SK-N-SH treated with all-trans-retinoic acid at 6 μM for 48 hours (cell line): ENCODE data around the gene ALOX15B.

ENCODE experiments used
- ATAC-seq: fragments of 200-7000 bp; cut with Tn5 transposase; 3 replicates; pipeline ENCODE4 v1.9.1; 2020; ENCODE audit warnings: mild to moderate bottlenecking, moderate library complexity
- ARNTL ChIP-seq: fragments of 450-650 bp; formaldehyde crosslinking; IDR thresholded peaks from 2 replicates; pipeline ENCODE4 v1.5.0; 2020; ENCODE audit warnings: low read depth, mild to moderate bottlenecking, moderate library complexity, borderline replicate concordance
- BACH2 ChIP-seq: fragments of 250-450 bp; sonication (Bioruptor Pico); IDR thresholded peaks from 2 replicates; pipeline ENCODE4 v1.9.0; 2021; ENCODE audit warnings: mild to moderate bottlenecking, borderline replicate concordance
- CSDC2 ChIP-seq: fragments of 250-450 bp; sonication (Bioruptor Pico); IDR thresholded peaks from 2 replicates; pipeline ENCODE4 v1.5.0; 2020; ENCODE audit warnings: mild to moderate bottlenecking, moderate library complexity
- ESRRG ChIP-seq: fragments of 250-450 bp; sonication (Bioruptor Pico); IDR thresholded peaks from 2 replicates; pipeline ENCODE4 v1.6.1; 2021; ENCODE audit warnings: mild to moderate bottlenecking
- GLIS3 ChIP-seq: fragments of 250-450 bp; sonication (Bioruptor Pico); IDR thresholded peaks from 2 replicates; pipeline ENCODE4 v1.5.0; 2020; ENCODE audit warnings: mild to moderate bottlenecking, moderate library complexity
- ISL1 ChIP-seq: fragments of 250-450 bp; sonication (Bioruptor Pico); IDR thresholded peaks from 2 replicates; pipeline ENCODE4 v2.1.2; 2022; ENCODE audit warnings: mild to moderate bottlenecking, moderate library complexity
- OSR1 ChIP-seq: fragments of 250-450 bp; sonication (Bioruptor Pico); IDR thresholded peaks from 2 replicates; pipeline ENCODE4 v1.8.0; 2022; ENCODE audit warnings: moderate library complexity, mild to moderate bottlenecking, inconsistent platforms
- PPARA ChIP-seq: fragments of 250-450 bp; sonication (Bioruptor Pico); IDR thresholded peaks from 2 replicates; pipeline ENCODE4 v1.5.0; 2020; ENCODE audit warnings: mild to moderate bottlenecking, borderline replicate concordance
- RARB ChIP-seq: fragments of 250-450 bp; sonication (Bioruptor Pico); IDR thresholded peaks from 2 replicates; pipeline ENCODE4 v1.8.0; 2021; ENCODE audit warnings: mild to moderate bottlenecking, moderate library complexity
- TOX ChIP-seq: fragments of 250-450 bp; sonication (Bioruptor Pico); IDR thresholded peaks from 2 replicates; pipeline ENCODE4 v1.8.0; 2021; ENCODE audit warnings: mild to moderate bottlenecking, moderate library complexity, borderline replicate concordance
- ZC3H10 ChIP-seq: fragments of 250-450 bp; sonication (Bioruptor Pico); IDR thresholded peaks from 2 replicates; pipeline ENCODE4 v1.5.1; 2021; ENCODE audit warnings: mild to moderate bottlenecking, moderate library complexity
- ZFP3 ChIP-seq: fragments of 250-450 bp; sonication (Bioruptor Pico); IDR thresholded peaks from 2 replicates; pipeline ENCODE4 v1.5.0; 2020; ENCODE audit warnings: mild to moderate bottlenecking, moderate library complexity
- ZFP30 ChIP-seq: fragments of 450-650 bp; formaldehyde crosslinking; IDR thresholded peaks from 2 replicates; pipeline ENCODE4 v1.5.0; 2022; ENCODE audit warnings: mild to moderate bottlenecking, moderate library complexity
- ZNF565 ChIP-seq: fragments of 450-650 bp; formaldehyde crosslinking; conservative IDR thresholded peaks from 2 replicates; pipeline ENCODE4 v1.5.0; 2020; ENCODE audit warnings: low read depth, mild to moderate bottlenecking, moderate library complexity
- ZNF70 ChIP-seq: fragments of 450-650 bp; formaldehyde crosslinking; IDR thresholded peaks from 2 replicates; pipeline ENCODE4 v1.5.0; 2020; ENCODE audit warnings: mild to moderate bottlenecking, moderate library complexity
- ZNF8 ChIP-seq: fragments of 450-650 bp; formaldehyde crosslinking; IDR thresholded peaks from 2 replicates; pipeline ENCODE4 v1.5.0; 2020; ENCODE audit warnings: mild to moderate bottlenecking, moderate library complexity
- TF ChIP-seq, protein P1 (sequence below): fragments of 250-450 bp; sonication (Bioruptor Pico); IDR thresholded peaks from 2 replicates; pipeline ENCODE4 v1.5.1; 2020; ENCODE audit warnings: low read depth, mild to moderate bottlenecking, moderate library complexity
- TF ChIP-seq, protein P2 (sequence below): fragments of 250-450 bp; sonication (Bioruptor Pico); IDR thresholded peaks from 2 replicates; pipeline ENCODE4 v1.8.0; 2020; ENCODE audit warnings: mild to moderate bottlenecking, moderate library complexity, borderline replicate concordance
- TF ChIP-seq, protein P3 (sequence below): fragments of 250-450 bp; sonication (Bioruptor Pico); IDR thresholded peaks from 2 replicates; pipeline ENCODE4 v1.5.1; 2021; ENCODE audit warnings: mild to moderate bottlenecking, moderate library complexity
- TF ChIP-seq, protein P4 (sequence below): fragments of 250-450 bp; sonication (Bioruptor Pico); IDR thresholded peaks from 2 replicates; pipeline ENCODE4 v1.5.0; 2020; ENCODE audit warnings: mild to moderate bottlenecking, moderate library complexity

The ALOX15B gene

DNA sequence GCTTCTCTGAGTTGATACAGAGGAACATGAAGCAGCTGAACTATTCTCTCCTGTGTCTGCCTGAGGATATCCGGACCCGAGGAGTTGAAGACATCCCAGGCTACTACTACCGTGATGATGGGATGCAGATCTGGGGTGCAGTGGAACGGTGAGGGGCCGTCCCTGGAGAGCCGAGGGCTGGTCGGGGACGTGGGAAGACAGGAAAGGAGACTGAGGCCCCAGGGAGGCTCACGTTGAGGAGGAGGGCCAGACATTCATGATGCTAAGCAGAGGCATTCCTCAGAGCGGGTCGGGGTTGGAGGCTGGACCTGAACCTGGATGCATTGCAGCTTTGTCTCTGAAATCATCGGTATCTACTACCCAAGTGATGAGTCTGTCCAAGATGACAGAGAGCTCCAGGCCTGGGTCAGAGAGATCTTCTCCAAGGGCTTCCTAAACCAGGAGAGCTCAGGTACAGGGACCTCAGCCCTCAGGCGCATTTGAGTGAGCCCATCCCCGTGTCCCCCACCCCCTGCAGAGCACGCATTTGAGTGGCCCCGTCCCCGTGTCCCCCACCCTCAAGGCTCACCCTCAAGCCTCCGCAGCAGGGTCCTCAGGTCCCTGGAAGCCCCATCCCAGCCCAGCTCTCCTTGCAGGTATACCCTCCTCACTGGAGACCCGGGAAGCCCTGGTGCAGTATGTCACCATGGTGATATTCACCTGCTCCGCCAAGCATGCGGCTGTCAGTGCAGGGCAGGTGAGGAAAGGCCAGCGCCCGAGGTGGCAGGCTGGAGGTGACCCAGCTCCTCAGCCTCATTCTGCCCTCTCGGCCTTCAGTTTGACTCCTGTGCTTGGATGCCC is 8.3 kb downstream of the ALOX15B start:
- no peak for TF ChIP-seq ZNF565 (CRISPR knock-in tag)
- TF ChIP-seq ZNF70 (CRISPR knock-in tag) = no peak
- TF ChIP-seq ZNF8 (CRISPR knock-in tag) = no peak
- no peak for TF ChIP-seq ISL1
- TF ChIP-seq, protein P1, sequence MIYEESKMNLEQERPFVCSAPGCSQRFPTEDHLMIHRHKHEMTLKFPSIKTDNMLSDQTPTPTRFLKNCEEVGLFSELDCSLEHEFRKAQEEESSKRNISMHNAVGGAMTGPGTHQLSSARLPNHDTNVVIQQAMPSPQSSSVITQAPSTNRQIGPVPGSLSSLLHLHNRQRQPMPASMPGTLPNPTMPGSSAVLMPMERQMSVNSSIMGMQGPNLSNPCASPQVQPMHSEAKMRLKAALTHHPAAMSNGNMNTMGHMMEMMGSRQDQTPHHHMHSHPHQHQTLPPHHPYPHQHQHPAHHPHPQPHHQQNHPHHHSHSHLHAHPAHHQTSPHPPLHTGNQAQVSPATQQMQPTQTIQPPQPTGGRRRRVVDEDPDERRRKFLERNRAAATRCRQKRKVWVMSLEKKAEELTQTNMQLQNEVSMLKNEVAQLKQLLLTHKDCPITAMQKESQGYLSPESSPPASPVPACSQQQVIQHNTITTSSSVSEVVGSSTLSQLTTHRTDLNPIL (CRISPR knock-in tag) = no peak
- TF ChIP-seq, protein P2, sequence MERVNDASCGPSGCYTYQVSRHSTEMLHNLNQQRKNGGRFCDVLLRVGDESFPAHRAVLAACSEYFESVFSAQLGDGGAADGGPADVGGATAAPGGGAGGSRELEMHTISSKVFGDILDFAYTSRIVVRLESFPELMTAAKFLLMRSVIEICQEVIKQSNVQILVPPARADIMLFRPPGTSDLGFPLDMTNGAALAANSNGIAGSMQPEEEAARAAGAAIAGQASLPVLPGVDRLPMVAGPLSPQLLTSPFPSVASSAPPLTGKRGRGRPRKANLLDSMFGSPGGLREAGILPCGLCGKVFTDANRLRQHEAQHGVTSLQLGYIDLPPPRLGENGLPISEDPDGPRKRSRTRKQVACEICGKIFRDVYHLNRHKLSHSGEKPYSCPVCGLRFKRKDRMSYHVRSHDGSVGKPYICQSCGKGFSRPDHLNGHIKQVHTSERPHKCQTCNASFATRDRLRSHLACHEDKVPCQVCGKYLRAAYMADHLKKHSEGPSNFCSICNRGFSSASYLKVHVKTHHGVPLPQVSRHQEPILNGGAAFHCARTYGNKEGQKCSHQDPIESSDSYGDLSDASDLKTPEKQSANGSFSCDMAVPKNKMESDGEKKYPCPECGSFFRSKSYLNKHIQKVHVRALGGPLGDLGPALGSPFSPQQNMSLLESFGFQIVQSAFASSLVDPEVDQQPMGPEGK (CRISPR knock-in tag) = no peak
- TF ChIP-seq, protein P3, sequence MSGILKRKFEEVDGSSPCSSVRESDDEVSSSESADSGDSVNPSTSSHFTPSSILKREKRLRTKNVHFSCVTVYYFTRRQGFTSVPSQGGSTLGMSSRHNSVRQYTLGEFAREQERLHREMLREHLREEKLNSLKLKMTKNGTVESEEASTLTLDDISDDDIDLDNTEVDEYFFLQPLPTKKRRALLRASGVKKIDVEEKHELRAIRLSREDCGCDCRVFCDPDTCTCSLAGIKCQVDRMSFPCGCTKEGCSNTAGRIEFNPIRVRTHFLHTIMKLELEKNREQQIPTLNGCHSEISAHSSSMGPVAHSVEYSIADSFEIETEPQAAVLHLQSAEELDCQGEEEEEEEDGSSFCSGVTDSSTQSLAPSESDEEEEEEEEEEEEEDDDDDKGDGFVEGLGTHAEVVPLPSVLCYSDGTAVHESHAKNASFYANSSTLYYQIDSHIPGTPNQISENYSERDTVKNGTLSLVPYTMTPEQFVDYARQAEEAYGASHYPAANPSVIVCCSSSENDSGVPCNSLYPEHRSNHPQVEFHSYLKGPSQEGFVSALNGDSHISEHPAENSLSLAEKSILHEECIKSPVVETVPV = no peak
- no peak for TF ChIP-seq ZFP30 (CRISPR knock-in tag)
- no peak for TF ChIP-seq RARB
- TF ChIP-seq BACH2 (CRISPR knock-in tag) = no peak
- no peak for TF ChIP-seq ZC3H10 (CRISPR knock-in tag)
- no peak for TF ChIP-seq PPARA
- no peak for TF ChIP-seq OSR1 (CRISPR knock-in tag)
- TF ChIP-seq, protein P4, sequence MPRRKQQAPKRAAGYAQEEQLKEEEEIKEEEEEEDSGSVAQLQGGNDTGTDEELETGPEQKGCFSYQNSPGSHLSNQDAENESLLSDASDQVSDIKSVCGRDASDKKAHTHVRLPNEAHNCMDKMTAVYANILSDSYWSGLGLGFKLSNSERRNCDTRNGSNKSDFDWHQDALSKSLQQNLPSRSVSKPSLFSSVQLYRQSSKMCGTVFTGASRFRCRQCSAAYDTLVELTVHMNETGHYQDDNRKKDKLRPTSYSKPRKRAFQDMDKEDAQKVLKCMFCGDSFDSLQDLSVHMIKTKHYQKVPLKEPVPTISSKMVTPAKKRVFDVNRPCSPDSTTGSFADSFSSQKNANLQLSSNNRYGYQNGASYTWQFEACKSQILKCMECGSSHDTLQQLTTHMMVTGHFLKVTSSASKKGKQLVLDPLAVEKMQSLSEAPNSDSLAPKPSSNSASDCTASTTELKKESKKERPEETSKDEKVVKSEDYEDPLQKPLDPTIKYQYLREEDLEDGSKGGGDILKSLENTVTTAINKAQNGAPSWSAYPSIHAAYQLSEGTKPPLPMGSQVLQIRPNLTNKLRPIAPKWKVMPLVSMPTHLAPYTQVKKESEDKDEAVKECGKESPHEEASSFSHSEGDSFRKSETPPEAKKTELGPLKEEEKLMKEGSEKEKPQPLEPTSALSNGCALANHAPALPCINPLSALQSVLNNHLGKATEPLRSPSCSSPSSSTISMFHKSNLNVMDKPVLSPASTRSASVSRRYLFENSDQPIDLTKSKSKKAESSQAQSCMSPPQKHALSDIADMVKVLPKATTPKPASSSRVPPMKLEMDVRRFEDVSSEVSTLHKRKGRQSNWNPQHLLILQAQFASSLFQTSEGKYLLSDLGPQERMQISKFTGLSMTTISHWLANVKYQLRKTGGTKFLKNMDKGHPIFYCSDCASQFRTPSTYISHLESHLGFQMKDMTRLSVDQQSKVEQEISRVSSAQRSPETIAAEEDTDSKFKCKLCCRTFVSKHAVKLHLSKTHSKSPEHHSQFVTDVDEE = no peak
- no peak for TF ChIP-seq GLIS3 (CRISPR knock-in tag)
- TF ChIP-seq CSDC2 (CRISPR knock-in tag) = no peak
- no peak for TF ChIP-seq TOX
- TF ChIP-seq ZFP3 (CRISPR knock-in tag) = no peak
- no peak for TF ChIP-seq ARNTL (CRISPR knock-in tag)
- ATAC-seq = no peak

DNA sequence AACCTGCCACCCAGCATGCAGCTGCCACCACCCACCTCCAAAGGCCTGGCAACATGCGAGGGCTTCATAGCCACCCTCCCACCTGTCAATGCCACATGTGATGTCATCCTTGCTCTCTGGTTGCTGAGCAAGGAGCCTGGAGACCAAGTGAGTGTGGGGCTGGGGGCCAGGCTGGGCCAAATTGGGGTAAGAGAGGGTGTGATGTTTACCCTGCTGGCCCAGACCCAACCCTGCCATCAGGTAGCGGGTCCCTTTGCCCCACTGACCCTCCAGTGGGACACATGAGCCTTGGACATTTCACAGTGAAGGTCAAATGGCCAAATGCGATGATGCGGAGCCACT is 8.9 kb downstream of the ALOX15B start:
- TF ChIP-seq, protein P3 = no peak
- TF ChIP-seq ISL1 = no peak
- TF ChIP-seq ARNTL (CRISPR knock-in tag) = no peak
- TF ChIP-seq PPARA = no peak
- TF ChIP-seq, protein P4 = no peak
- TF ChIP-seq ESRRG (CRISPR knock-in tag) = no peak
- ATAC-seq = no peak
